SK-N-SH treated with all-trans-retinoic acid at 6 μM for 48 hours (cell line): ENCODE data around the gene WDR13.

Source experiments
- ATAC-seq: fragments of 200-7000 bp; cut with Tn5 transposase; 3 replicates; pipeline ENCODE4 v1.9.1; 2020; ENCODE audit warnings: mild to moderate bottlenecking, moderate library complexity
- ARNTL ChIP-seq: fragments of 450-650 bp; formaldehyde crosslinking; IDR thresholded peaks from 2 replicates; pipeline ENCODE4 v1.5.0; 2020; ENCODE audit warnings: low read depth, mild to moderate bottlenecking, moderate library complexity, borderline replicate concordance
- BACH2 ChIP-seq: fragments of 250-450 bp; sonication (Bioruptor Pico); IDR thresholded peaks from 2 replicates; pipeline ENCODE4 v1.9.0; 2021; ENCODE audit warnings: mild to moderate bottlenecking, borderline replicate concordance
- ESRRG ChIP-seq: fragments of 250-450 bp; sonication (Bioruptor Pico); IDR thresholded peaks from 2 replicates; pipeline ENCODE4 v1.6.1; 2021; ENCODE audit warnings: mild to moderate bottlenecking
- GLIS3 ChIP-seq: fragments of 250-450 bp; sonication (Bioruptor Pico); IDR thresholded peaks from 2 replicates; pipeline ENCODE4 v1.5.0; 2020; ENCODE audit warnings: mild to moderate bottlenecking, moderate library complexity
- ISL1 ChIP-seq: fragments of 250-450 bp; sonication (Bioruptor Pico); IDR thresholded peaks from 2 replicates; pipeline ENCODE4 v2.1.2; 2022; ENCODE audit warnings: mild to moderate bottlenecking, moderate library complexity
- OSR1 ChIP-seq: fragments of 250-450 bp; sonication (Bioruptor Pico); IDR thresholded peaks from 2 replicates; pipeline ENCODE4 v1.8.0; 2022; ENCODE audit warnings: moderate library complexity, mild to moderate bottlenecking, inconsistent platforms
- PPARA ChIP-seq: fragments of 250-450 bp; sonication (Bioruptor Pico); IDR thresholded peaks from 2 replicates; pipeline ENCODE4 v1.5.0; 2020; ENCODE audit warnings: mild to moderate bottlenecking, borderline replicate concordance
- RARB ChIP-seq: fragments of 250-450 bp; sonication (Bioruptor Pico); IDR thresholded peaks from 2 replicates; pipeline ENCODE4 v1.8.0; 2021; ENCODE audit warnings: mild to moderate bottlenecking, moderate library complexity
- SNAI2 ChIP-seq: fragments of 250-450 bp; sonication (Bioruptor Pico); IDR thresholded peaks from 2 replicates; pipeline ENCODE4 v1.5.0; 2020; ENCODE audit warnings: mild to moderate bottlenecking, moderate library complexity
- TCF4 ChIP-seq: fragments of 250-450 bp; sonication (Bioruptor Pico); IDR thresholded peaks from 2 replicates; pipeline ENCODE4 v1.8.0; 2021; ENCODE audit warnings: mild to moderate bottlenecking, moderate library complexity, borderline replicate concordance
- TOX ChIP-seq: fragments of 250-450 bp; sonication (Bioruptor Pico); IDR thresholded peaks from 2 replicates; pipeline ENCODE4 v1.8.0; 2021; ENCODE audit warnings: mild to moderate bottlenecking, moderate library complexity, borderline replicate concordance
- ZC3H10 ChIP-seq: fragments of 250-450 bp; sonication (Bioruptor Pico); IDR thresholded peaks from 2 replicates; pipeline ENCODE4 v1.5.1; 2021; ENCODE audit warnings: mild to moderate bottlenecking, moderate library complexity
- ZFP3 ChIP-seq: fragments of 250-450 bp; sonication (Bioruptor Pico); IDR thresholded peaks from 2 replicates; pipeline ENCODE4 v1.5.0; 2020; ENCODE audit warnings: mild to moderate bottlenecking, moderate library complexity
- ZFP30 ChIP-seq: fragments of 450-650 bp; formaldehyde crosslinking; IDR thresholded peaks from 2 replicates; pipeline ENCODE4 v1.5.0; 2022; ENCODE audit warnings: mild to moderate bottlenecking, moderate library complexity
- ZNF565 ChIP-seq: fragments of 450-650 bp; formaldehyde crosslinking; conservative IDR thresholded peaks from 2 replicates; pipeline ENCODE4 v1.5.0; 2020; ENCODE audit warnings: low read depth, mild to moderate bottlenecking, moderate library complexity
- ZNF70 ChIP-seq: fragments of 450-650 bp; formaldehyde crosslinking; IDR thresholded peaks from 2 replicates; pipeline ENCODE4 v1.5.0; 2020; ENCODE audit warnings: mild to moderate bottlenecking, moderate library complexity
- ZNF8 ChIP-seq: fragments of 450-650 bp; formaldehyde crosslinking; IDR thresholded peaks from 2 replicates; pipeline ENCODE4 v1.5.0; 2020; ENCODE audit warnings: mild to moderate bottlenecking, moderate library complexity
- TF ChIP-seq, protein P1 (sequence below): fragments of 250-450 bp; sonication (Bioruptor Pico); IDR thresholded peaks from 2 replicates; pipeline ENCODE4 v1.8.0; 2021; ENCODE audit warnings: low read depth, mild to moderate bottlenecking, moderate library complexity, borderline replicate concordance
- TF ChIP-seq, protein P2 (sequence below): fragments of 250-450 bp; sonication (Bioruptor Pico); IDR thresholded peaks from 2 replicates; pipeline ENCODE4 v1.5.1; 2020; ENCODE audit warnings: low read depth, mild to moderate bottlenecking, moderate library complexity
- TF ChIP-seq, protein P3 (sequence below): fragments of 250-450 bp; sonication (Bioruptor Pico); IDR thresholded peaks from 2 replicates; pipeline ENCODE4 v1.8.0; 2020; ENCODE audit warnings: mild to moderate bottlenecking, moderate library complexity, borderline replicate concordance
- TF ChIP-seq, protein P4 (sequence below): fragments of 250-450 bp; sonication (Bioruptor Pico); IDR thresholded peaks from 2 replicates; pipeline ENCODE4 v1.5.1; 2021; ENCODE audit warnings: mild to moderate bottlenecking, moderate library complexity
- TF ChIP-seq, protein P5 (sequence below): fragments of 250-450 bp; sonication (Bioruptor Pico); IDR thresholded peaks from 2 replicates; pipeline ENCODE4 v1.5.0; 2020; ENCODE audit warnings: mild to moderate bottlenecking, moderate library complexity

The WDR13 gene

DNA sequence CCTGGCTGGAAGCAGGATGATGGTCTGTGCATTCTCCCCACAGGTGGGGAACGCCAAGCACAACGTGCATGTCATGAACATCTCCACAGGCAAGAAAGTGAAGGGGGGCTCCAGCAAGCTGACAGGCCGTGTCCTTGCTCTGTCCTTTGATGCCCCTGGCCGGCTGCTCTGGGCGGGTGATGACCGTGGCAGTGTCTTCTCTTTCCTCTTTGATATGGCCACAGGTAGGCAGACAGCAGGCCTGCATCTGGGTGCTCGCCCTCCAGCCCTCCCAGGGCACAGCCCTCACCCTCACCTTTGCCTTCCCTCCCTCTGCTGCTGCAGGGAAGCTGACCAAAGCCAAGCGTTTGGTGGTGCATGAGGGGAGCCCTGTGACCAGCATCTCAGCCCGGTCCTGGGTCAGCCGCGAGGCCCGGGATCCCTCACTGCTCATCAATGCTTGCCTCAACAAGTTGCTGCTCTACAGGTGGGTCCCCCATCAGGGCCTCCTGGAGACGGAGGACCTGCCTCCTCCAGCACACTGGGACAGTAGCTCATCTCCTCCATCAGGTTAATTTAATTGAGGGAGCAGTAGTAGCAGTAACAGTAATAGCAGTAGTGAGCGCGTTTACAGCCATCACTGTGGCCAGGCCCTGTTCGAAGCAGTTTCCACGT, 4.6 kb downstream of the WDR13 start:
- no peak for ATAC-seq
- TF ChIP-seq ISL1 (CRISPR knock-in tag), result no peak
- TF ChIP-seq SNAI2 (CRISPR knock-in tag), result no peak
- no peak for TF ChIP-seq ZFP3
- TF ChIP-seq GLIS3 (CRISPR knock-in tag), result no peak
- TF ChIP-seq, protein P1, sequence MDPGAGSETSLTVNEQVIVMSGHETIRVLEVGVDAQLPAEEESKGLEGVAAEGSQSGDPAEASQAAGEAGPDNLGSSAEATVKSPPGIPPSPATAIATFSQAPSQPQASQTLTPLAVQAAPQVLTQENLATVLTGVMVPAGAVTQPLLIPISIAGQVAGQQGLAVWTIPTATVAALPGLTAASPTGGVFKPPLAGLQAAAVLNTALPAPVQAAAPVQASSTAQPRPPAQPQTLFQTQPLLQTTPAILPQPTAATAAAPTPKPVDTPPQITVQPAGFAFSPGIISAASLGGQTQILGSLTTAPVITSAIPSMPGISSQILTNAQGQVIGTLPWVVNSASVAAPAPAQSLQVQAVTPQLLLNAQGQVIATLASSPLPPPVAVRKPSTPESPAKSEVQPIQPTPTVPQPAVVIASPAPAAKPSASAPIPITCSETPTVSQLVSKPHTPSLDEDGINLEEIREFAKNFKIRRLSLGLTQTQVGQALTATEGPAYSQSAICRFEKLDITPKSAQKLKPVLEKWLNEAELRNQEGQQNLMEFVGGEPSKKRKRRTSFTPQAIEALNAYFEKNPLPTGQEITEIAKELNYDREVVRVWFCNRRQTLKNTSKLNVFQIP (CRISPR knock-in tag), result no peak
- TF ChIP-seq, protein P2, sequence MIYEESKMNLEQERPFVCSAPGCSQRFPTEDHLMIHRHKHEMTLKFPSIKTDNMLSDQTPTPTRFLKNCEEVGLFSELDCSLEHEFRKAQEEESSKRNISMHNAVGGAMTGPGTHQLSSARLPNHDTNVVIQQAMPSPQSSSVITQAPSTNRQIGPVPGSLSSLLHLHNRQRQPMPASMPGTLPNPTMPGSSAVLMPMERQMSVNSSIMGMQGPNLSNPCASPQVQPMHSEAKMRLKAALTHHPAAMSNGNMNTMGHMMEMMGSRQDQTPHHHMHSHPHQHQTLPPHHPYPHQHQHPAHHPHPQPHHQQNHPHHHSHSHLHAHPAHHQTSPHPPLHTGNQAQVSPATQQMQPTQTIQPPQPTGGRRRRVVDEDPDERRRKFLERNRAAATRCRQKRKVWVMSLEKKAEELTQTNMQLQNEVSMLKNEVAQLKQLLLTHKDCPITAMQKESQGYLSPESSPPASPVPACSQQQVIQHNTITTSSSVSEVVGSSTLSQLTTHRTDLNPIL (CRISPR knock-in tag), result no peak
- TF ChIP-seq, protein P3, sequence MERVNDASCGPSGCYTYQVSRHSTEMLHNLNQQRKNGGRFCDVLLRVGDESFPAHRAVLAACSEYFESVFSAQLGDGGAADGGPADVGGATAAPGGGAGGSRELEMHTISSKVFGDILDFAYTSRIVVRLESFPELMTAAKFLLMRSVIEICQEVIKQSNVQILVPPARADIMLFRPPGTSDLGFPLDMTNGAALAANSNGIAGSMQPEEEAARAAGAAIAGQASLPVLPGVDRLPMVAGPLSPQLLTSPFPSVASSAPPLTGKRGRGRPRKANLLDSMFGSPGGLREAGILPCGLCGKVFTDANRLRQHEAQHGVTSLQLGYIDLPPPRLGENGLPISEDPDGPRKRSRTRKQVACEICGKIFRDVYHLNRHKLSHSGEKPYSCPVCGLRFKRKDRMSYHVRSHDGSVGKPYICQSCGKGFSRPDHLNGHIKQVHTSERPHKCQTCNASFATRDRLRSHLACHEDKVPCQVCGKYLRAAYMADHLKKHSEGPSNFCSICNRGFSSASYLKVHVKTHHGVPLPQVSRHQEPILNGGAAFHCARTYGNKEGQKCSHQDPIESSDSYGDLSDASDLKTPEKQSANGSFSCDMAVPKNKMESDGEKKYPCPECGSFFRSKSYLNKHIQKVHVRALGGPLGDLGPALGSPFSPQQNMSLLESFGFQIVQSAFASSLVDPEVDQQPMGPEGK (CRISPR knock-in tag), result no peak
- no peak for TF ChIP-seq TCF4 (CRISPR knock-in tag)
- no peak for TF ChIP-seq OSR1 (CRISPR knock-in tag)
- TF ChIP-seq, protein P4, sequence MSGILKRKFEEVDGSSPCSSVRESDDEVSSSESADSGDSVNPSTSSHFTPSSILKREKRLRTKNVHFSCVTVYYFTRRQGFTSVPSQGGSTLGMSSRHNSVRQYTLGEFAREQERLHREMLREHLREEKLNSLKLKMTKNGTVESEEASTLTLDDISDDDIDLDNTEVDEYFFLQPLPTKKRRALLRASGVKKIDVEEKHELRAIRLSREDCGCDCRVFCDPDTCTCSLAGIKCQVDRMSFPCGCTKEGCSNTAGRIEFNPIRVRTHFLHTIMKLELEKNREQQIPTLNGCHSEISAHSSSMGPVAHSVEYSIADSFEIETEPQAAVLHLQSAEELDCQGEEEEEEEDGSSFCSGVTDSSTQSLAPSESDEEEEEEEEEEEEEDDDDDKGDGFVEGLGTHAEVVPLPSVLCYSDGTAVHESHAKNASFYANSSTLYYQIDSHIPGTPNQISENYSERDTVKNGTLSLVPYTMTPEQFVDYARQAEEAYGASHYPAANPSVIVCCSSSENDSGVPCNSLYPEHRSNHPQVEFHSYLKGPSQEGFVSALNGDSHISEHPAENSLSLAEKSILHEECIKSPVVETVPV (CRISPR knock-in tag), result no peak
- no peak for TF ChIP-seq RARB (CRISPR knock-in tag)
- no peak for TF ChIP-seq BACH2 (CRISPR knock-in tag)
- TF ChIP-seq ZNF8 (CRISPR knock-in tag), result no peak
- TF ChIP-seq PPARA (CRISPR knock-in tag), result no peak
- TF ChIP-seq TOX (CRISPR knock-in tag), result no peak
- TF ChIP-seq ZC3H10, result no peak
- no peak for TF ChIP-seq ZFP30

DNA sequence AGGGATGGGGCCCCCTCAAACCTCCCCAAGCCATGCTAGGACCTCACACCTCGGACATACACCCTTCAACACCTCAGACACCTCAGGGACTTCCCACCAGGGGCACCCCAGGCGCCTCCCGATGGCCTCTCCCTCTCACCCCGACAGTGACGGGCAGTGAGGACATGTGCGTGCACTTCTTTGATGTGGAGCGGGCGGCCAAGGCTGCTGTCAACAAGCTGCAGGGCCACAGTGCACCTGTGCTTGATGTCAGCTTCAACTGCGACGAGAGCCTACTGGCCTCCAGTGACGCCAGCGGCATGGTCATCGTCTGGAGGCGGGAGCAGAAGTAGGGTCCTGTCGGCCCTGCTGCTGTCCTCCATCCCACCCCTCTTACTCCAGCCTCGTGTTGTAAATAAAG, 7.4 kb downstream of the WDR13 start:
- TF ChIP-seq, protein P4 (CRISPR knock-in tag), result no peak
- no peak for TF ChIP-seq ZNF565
- TF ChIP-seq ZC3H10, result no peak
- TF ChIP-seq ARNTL, result no peak
- TF ChIP-seq, protein P2 (CRISPR knock-in tag), result no peak
- TF ChIP-seq ZNF70 (CRISPR knock-in tag), result no peak
- TF ChIP-seq ZFP3, result no peak
- TF ChIP-seq ESRRG (CRISPR knock-in tag), result no peak
- TF ChIP-seq RARB (CRISPR knock-in tag), result no peak
- TF ChIP-seq TOX (CRISPR knock-in tag), result no peak
- TF ChIP-seq ZNF8 (CRISPR knock-in tag), result no peak
- TF ChIP-seq SNAI2 (CRISPR knock-in tag), result no peak
- TF ChIP-seq TCF4 (CRISPR knock-in tag), result no peak
- no peak for TF ChIP-seq OSR1 (CRISPR knock-in tag)
- TF ChIP-seq, protein P5, sequence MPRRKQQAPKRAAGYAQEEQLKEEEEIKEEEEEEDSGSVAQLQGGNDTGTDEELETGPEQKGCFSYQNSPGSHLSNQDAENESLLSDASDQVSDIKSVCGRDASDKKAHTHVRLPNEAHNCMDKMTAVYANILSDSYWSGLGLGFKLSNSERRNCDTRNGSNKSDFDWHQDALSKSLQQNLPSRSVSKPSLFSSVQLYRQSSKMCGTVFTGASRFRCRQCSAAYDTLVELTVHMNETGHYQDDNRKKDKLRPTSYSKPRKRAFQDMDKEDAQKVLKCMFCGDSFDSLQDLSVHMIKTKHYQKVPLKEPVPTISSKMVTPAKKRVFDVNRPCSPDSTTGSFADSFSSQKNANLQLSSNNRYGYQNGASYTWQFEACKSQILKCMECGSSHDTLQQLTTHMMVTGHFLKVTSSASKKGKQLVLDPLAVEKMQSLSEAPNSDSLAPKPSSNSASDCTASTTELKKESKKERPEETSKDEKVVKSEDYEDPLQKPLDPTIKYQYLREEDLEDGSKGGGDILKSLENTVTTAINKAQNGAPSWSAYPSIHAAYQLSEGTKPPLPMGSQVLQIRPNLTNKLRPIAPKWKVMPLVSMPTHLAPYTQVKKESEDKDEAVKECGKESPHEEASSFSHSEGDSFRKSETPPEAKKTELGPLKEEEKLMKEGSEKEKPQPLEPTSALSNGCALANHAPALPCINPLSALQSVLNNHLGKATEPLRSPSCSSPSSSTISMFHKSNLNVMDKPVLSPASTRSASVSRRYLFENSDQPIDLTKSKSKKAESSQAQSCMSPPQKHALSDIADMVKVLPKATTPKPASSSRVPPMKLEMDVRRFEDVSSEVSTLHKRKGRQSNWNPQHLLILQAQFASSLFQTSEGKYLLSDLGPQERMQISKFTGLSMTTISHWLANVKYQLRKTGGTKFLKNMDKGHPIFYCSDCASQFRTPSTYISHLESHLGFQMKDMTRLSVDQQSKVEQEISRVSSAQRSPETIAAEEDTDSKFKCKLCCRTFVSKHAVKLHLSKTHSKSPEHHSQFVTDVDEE, result no peak
- TF ChIP-seq ISL1 (CRISPR knock-in tag), result no peak
- TF ChIP-seq, protein P1 (CRISPR knock-in tag), result no peak
- TF ChIP-seq, all 23 proteins: peak for 0
- no peak for ATAC-seq
